HUES64 (cell line): Measurements from ENCODE around the gene WDR11.

Source experiments
- H3K27ac ChIP-seq: 2 replicates; pipeline ENCODE4 v1.7.0; 2013; ENCODE audit warnings: low read depth, low read length, inconsistent platforms
- H3K27me3 ChIP-seq: 2 replicates; pipeline ENCODE4 v1.6.1; 2013; ENCODE audit warnings: mild to moderate bottlenecking, low read length; ENCODE audit not compliant: insufficient read depth
- H3K36me3 ChIP-seq: 2 replicates; pipeline ENCODE4 v1.6.1; 2013; ENCODE audit warnings: mild to moderate bottlenecking, low read length; ENCODE audit not compliant: insufficient read depth
- H3K4me1 ChIP-seq: 2 replicates; pipeline ENCODE4 v1.6.1; 2013; ENCODE audit warnings: mild to moderate bottlenecking, low read length, moderate library complexity; ENCODE audit not compliant: insufficient read depth
- H3K4me3 ChIP-seq: 2 replicates; pipeline ENCODE4 v1.5.1; 2013; ENCODE audit warnings: mild to moderate bottlenecking, low read length, moderate library complexity
- H3K9ac ChIP-seq: 2 replicates; pipeline ENCODE4 v1.6.1; 2013; ENCODE audit warnings: mild to moderate bottlenecking, low read depth, low read length
- H3K9me3 ChIP-seq: 2 replicates; pipeline ENCODE4 v1.6.1; 2013; ENCODE audit warnings: low read depth, low read length; ENCODE audit not compliant: insufficient read depth
- WGBS: fragments of 150-250, 120-280 bp; methylation state at CpG from one replicate; pipeline ENCODE4 v1.1.7; 2013; ENCODE audit warnings: missing lambda C conversion rate; 5-methylcytosine and 5-hydroxymethylcytosine counted together

WDR11 gene

GRCh38 chr10:120948889-120949608 lies 97.9 kb downstream of the WDR11 start:
- H3K9ac ChIP-seq: peak overlapping the region; percentile 30; the same call in 1 of the 2 replicates
- H3K36me3 ChIP-seq: no peaks in the 10 kb centered on the region
- peaks cover 21% of the 10 kb centered on the region for H3K4me1 ChIP-seq
- no peak overlapping the region for H3K27ac ChIP-seq
- peaks cover 19% of the 10 kb centered on the region for H3K27me3 ChIP-seq
- 0 out of 2 replicates have a peak, but pooled peaks cover 3% of the 10 kb centered on the region for H3K9me3 ChIP-seq
- 2% methylated on average over 47 of the region's 47 CpGs for WGBS
- H3K4me3 ChIP-seq: peak overlapping the region; percentile 58

- Histone ChIP-seq H3K9ac (0 out of 2 replicates have a peak overlapping the region, but pooled peaks have one; percentile 3), H3K4me3 (peak overlapping the region; percentile 58), H3K9me3 (0 out of 2 replicates have a peak, but pooled peaks cover 7% of the 10 kb centered on the region), H3K27ac (no peak overlapping the region), H3K36me3 (no peaks in the 10 kb centered on the region), H3K27me3 (peaks cover 19% of the 10 kb centered on the region), H3K4me1 (peaks cover 21% of the 10 kb centered on the region)
- 5% methylated on average over 28 of the region's 28 CpGs for WGBS
These were observed 98.5 kb downstream of the WDR11 start for GRCh38 chr10:120949609-120950031.

GRCh38 chr10:120950051-120950561 lies 98.9 kb downstream of the WDR11 start:
- Histone ChIP-seq H3K4me1 (peaks cover 21% of the 10 kb centered on the region), H3K36me3 (no peaks in the 10 kb centered on the region), H3K9ac (0 out of 2 replicates have a peak overlapping the region, but pooled peaks have one; percentile 3), H3K27me3 (peaks cover 19% of the 10 kb centered on the region), H3K27ac (no peak overlapping the region), H3K9me3 (0 out of 2 replicates have a peak, but pooled peaks cover 7% of the 10 kb centered on the region), H3K4me3 (peak overlapping the region; percentile 58)
- 2% methylated on average over 24 of the region's 24 CpGs for WGBS

- WGBS: 81% methylated on average over 5 of the region's 5 CpGs
- H3K27me3 ChIP-seq: peaks cover 19% of the 10 kb centered on the region
- H3K9me3 ChIP-seq: 0 out of 2 replicates have a peak, but pooled peaks cover 7% of the 10 kb centered on the region
- H3K36me3 ChIP-seq: no peaks in the 10 kb centered on the region
- H3K9ac ChIP-seq: no peak overlapping the region
- H3K4me1 ChIP-seq: peaks cover 21% of the 10 kb centered on the region
- H3K4me3 ChIP-seq: no peak overlapping the region
- no peak overlapping the region for H3K27ac ChIP-seq
These were observed 100.1 kb downstream of the WDR11 start for GRCh38 chr10:120951288-120951687.

GRCh38 chr10:120953897-120954296 lies 102.7 kb downstream of the WDR11 start:
- H3K9me3 ChIP-seq: 0 out of 2 replicates have a peak, but pooled peaks cover 7% of the 10 kb centered on the region
- H3K36me3 ChIP-seq: no peaks in the 10 kb centered on the region
- H3K9ac ChIP-seq: no peak overlapping the region
- H3K27ac ChIP-seq: no peak overlapping the region
- H3K4me1 ChIP-seq: peaks cover 21% of the 10 kb centered on the region
- H3K27me3 ChIP-seq: peaks cover 19% of the 10 kb centered on the region
- H3K4me3 ChIP-seq: no peak overlapping the region
- WGBS: 74% methylated on average over 1 of the region's 1 CpG
